ENCODE measurements around the gene TBC1D14.

Gene TBC1D14

DNA sequence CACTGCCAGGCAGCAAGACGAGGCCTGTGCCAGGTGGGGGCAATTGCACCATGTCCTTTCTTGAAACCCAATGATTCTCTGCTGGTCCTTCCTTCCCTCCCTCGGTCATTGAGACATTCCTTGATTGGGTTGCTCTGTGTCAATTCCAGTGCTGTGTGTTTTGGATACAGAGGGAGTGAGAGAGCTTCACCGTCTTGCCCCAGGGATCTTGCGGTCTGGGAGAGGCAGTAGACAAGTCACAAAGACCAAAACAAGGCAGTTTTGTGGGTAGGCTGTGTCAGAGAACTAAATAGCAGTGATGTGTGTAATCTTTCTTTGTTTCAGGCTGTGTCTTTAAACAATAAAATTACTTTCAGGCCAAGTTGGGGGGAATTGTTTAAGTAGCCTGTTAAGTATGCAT is 94.7 kb downstream of the TBC1D14 start:
- no peak for DNase-seq

DNA sequence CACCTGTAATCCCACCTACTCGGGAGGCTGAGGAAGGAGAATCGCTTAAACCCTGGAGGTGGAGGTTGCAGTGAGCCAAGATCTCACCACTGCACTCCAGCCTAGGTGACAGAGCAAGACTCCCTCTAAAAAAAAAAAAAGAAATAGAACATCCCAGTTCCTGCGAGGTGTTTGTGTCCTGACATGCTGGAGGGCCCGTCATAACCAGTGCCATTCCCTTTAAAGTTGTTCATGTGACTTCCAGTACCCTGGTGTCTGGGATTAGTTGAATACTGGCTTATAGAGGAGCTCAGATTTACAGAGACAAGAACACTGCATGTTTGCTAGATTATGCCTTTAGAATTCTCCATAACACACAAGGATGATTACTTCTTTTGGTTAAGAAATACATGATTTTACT is 95.9 kb downstream of the TBC1D14 start:
- DNase-seq, result no peak

DNA sequence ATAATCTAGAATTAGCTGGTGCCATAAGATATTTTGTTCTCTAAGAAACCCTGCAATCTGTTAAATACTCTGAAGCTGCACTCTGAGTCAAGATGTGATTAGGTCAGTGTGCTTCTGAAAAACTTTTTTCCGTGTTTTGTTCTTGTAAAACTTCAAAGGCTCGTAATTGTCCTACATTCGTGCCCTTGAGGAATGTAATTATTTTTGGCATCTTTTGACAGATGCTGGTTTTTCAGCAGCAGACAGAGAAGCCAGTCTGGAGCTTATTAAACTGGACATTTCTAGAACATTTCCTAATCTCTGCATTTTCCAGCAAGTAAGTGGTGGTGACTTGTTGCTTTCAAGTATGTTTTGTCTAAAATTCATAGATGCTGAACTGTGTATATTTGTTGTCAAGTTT is 96.8 kb downstream of the TBC1D14 start:
- no peak for DNase-seq

DNA sequence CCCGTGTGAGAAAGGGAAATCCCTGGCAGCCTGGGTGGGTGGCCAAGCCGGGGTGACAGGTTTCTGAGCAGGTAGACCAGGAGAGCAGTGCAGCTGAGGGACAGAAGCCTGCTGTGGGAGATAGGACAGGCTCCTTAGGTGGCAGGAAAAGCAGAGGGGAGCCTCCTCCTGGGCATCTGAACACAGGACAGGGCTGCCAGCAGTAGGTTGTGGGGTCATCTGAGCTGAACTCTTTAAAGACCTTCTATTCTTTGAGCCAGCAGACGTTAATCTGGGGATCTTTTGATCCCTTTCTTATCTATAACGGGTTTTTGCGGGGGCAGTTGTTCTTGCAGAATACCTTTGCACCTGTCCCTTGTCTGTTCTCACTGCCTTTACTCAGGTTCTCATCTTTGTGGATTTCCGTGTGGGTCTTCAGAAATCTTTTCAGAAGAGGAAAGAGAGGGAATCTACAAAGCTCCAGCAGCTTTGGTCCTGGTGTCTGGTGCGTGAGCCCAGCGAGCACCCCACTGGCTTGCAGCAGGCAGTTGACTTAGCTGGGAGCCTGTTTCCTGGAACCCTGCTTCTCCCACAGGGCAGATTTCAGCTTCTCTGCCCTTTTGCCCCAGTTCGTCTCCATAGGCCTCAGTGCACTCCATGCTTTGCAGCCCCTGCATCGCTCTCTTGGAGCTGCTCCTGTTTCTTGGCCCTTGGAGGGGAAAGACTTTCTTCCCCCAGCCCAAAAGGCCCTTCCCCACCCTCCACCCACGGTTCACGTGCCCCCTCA is 97.7 kb downstream of the TBC1D14 start:
- DNase-seq, result no peak

DNA sequence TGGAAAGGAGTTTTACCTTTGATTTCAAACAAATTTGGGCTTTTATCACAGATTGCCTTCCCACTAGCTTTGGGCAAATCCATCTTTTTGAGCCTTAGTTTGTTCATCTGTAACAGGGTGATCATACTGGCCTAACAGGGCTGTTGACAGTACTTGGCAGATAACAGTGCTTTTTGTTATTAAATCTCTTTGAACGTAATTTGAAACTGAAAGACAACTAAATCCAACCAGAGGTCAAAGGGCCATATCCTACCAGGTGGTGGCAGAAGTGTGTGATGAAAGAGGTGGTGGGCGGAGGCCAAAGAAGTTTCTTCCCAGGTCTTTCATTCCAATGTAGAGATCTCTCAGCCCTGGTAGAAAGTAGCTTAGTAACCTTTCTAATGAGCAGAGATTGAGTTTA is 98.3 kb downstream of the TBC1D14 start:
- DNase-seq, result no peak

DNA sequence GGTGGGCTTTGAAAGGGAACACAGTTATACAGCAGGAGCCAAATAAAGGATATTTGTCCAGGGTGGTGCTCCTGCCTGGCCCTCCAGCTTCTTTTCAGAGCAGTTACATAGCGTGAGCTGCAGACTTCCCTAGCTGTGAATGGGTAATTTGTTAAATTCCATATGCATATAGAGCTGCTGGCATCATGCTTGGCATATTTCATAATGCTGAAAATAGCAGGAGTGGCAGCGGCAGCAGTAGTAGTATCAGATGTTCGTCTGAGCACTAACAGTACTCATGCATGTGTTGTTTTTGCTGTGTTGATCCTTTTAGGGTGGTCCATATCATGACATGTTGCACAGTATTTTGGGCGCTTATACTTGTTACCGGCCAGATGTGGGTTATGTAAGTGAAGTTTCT is 99.9 kb downstream of the TBC1D14 start:
- DNase-seq, result no peak

DNA sequence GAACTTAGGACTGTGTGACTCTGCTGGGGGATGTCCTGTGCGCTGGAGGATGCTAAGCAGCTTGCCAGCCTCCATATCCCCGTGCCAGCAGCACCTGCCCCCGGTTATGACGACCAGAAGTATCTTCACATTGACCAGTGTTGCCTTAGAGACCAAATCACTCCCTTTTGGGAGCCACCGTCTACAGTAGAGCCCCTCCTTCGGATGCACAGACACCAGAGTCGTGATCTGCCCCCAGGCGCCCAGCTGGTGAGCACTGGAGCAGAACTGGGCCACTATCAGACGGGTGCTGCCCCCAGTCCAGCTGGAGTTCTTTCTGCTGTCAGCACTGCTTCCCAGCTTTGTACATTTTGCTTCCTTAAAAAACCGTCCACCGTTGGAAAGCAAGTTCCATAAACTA is 103.5 kb downstream of the TBC1D14 start:
- DNase-seq, result no peak

DNA sequence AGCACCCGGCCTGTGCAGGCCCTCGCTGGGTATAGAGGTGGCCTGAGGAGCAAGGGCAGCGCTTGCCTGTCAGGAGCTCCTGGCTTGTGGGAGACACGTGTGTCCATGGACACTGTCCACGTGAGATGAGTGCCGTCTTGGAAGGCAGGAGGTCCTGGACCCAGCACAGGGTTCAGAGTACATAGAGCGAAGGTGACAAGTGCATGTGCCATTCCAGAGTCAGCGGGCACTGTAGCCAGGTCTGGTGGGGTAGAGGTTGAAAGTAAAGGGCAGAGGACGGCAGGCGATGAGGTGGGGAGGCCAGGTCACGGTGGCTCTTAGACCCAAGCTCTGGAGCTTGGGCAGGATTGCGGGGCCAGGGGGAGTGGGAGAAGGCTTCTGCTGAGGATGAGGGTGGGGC is 105.2 kb downstream of the TBC1D14 start:
- no peak for DNase-seq

DNA sequence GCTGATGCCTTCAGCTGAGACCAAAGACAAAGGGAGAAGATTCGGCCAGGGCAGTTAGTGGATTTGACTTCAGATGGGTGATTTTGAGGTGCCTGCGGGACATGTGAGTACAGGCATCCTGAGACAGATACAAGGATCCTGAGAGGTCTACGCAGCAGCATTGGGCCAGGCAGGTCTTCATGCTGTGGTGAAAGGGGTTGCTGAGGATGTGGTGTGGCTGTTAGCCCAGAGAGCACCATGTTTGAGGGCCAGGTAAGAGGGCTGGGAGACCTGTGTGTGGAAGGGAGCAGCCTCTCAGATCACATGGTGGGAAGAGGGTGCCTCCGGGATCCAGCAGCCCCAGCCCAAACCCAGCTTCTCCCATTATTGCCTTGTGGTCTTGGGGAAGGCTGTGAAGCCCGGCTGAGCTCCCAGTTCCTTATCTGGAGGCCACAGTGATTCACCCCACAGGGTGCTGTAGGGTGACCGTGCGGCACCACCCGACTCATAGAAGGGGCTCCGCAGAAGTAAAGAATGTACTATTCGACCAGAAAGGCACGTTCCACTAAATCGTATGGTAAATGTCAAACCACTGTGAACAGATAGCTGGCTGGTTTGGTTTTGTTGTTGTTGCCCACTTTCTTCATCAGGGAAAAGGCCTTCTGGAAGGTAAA is 105.9 kb downstream of the TBC1D14 start:
- no peak for DNase-seq

DNA sequence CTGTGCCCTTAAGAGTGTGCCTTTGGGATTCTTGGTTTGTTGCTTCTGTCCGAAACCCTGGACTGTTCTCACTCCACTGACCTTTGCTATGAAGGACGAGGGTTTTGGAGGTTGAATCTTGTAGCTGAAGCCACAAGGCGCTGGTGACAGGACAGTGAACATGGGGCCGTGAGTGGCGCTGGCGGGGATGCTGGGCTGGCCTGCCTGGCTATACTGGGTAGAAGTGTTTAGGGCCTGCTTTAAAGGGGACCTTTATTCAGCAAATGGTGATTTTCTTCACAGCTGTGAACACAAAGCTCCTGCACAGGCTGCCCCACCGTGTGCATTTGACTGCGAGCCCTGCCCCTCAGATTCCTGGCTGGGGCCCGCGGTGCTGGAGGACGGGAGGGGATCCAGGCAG is 106.5 kb downstream of the TBC1D14 start:
- no peak for DNase-seq

DNA sequence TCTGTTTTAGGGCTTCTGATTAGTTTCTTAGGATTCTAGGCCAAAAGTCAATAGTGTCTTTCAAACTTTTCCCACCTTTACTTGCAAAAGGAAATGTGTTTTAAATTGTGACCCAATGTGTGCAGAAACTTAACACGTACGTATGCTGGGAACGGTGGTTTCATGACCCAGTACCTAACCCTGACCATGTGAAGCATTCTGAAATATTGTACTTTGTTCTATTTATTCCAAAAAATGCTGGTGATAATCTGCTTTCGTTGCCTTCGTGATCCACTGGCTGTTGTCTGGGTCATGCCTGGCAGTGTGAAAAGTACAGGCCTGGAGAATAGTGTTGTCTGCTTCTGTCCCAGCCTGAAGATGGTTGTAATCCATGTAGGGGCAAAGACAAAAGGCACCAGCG is 106.9 kb downstream of the TBC1D14 start:
- DNase-seq, result no peak

DNA sequence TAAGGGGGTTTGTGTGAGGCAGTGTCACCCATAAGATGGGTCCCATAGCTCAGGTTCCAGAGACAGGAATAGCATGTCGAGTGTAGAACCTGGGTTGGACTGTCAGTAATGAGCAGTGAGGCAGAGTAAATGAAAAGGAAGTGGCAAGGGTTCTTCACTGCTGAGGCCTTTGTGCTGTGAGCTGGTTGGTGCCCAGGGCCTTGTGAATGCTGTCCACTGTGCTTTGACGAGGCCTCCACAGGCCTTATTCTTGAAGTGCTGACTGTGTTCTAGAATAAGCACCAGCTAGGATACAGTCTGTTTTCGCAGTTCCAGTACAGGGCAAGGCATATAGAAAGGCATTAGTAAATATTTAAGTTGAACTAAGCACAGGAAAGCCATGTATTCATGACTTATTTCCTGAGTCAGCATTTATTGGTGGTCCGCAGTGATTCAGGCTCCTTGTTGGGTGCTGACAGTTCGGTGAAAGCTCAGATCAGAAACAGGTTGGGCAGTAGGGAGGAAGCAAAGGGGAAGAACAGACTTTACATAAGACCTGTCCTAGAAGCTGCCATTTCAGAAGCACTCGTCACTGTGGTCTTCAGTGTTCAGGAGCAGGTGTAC is 107.9 kb downstream of the TBC1D14 start:
- DNase-seq, result no peak

DNA sequence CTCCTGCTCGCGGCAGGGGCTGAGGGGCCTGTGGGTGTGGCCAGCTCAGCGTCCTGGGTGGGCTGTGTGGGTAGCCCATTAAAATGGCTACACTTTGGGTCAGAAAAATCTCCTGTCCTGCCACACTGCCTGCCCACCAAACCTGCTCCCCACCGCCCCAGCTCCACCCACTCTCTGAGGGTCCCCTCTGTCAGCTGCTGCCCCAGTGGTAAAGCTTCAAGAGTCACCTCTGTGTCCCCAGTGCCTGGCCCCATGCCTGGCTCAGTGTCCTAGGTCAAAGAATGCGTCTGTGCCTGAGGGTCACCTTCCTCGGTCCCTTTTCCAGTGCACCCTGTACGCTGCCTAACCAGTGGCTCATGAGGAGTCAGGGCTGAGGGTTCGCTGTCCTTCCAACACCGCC is 108.7 kb downstream of the TBC1D14 start:
- no peak for DNase-seq

DNA sequence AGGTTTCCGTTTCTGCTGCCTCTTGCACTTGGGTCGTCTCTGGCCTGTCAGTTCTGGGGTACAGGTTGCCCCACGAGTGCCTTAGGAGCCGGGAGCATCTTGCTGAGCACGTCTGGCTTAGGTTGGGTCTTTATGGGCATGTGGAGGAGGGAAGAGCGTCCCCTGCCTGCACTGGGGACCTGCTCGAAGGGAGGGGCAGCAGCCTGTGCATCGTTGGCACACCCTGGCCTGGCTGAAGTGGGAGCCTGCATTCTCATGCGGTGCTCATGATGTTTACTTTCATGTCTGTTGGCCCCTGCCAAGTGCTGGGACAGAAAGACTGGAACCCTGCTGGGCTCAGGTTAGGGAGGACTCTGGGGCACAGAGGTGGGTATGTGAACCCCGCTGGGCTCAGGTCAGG is 109.7 kb downstream of the TBC1D14 start:
- DNase-seq, result no peak

DNA sequence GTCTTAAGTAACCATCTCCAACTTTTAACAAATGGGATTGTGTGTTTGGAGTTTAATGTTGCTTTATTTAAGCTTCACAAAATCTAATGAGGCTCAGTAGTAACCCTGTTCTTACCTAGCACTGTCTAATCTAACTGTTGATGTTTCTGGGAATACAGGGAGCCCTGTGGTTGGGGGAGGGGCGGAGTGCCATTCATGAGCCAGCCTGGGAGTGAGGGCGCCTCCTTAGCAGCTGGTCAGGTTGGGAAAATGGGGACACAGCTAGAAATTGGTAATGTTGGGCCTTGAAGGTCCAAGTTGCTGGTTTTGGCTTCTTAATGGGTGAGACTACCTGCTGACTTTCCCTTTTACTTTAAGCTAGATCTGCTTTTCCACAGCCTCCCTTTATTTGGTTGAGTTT is 110.7 kb downstream of the TBC1D14 start:
- no peak for DNase-seq

DNA sequence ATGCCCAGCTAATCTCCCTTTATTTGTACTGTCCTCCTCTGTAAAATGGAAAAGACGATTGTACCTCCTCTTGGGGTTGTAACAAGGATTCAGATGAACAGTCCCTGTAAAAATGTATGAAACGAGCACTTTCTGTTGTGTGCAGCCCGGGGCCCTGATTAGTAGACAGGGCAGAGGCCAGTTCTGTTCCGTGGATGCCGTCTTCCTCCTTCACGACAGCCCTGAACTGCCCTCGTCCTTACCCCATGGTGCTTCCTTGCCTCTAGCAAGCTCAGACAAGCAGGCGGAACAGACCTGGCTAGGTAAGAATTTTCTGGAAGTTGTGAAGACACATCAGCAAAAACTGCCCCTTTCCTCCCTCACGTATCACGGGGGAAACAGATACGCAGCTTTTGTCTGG is 111.2 kb downstream of the TBC1D14 start:
- DNase-seq, result no peak

DNA sequence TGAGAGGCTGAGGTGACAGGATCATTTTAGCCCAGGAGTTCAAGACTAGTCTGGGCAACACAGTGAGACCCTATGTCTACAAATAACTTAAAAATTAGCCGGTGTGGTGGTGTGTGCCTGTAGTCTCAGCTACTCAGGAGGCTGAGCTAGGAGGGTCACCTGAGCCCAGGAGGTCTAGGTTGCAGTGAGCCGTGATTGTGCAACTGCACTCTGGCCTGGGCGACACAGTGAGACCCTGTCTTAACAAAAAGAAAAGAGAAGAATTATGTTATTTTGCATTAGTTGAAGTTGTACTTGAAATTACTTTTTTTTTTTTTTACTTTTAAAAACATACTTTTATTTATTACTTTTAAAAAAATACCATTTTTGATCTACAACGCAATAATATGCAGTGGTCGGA is 111.7 kb downstream of the TBC1D14 start:
- no peak for DNase-seq

DNA sequence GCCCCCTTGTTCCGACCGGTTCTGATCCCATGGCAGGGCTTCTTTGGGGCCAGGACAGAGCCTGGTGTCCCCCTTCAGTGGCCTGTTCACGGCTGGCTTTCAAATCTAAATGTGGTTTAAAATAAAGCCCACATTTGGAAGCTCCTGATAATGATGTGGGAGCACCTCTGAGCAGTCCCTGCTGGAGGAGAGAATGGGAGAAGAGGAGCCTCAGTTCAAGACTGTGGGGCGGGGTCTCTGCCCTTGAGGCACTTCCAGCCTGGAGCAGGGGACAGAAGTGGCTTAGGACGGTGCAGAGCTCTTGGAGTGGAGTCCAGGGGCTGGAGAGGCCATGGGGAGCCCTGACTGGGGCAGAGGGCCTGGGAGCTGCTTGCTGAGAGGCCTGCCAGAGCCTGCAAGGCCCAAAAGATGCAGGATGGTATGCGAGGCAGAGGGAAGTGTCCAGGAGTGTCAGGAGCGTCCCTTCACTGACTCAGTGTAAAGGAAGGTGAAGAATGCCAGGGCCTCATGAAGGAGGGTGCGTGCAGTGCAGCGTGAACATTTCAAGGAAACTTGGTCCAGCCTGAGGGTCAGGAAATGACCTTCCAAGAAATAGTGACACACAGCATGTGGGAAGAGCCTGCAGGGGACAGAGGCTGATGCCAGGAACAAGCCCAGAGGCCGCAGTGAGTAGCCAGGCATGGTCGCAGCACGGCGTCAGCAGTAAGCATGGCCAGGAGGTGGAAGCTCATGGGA is 112.5 kb downstream of the TBC1D14 start:
- no peak for DNase-seq

DNA sequence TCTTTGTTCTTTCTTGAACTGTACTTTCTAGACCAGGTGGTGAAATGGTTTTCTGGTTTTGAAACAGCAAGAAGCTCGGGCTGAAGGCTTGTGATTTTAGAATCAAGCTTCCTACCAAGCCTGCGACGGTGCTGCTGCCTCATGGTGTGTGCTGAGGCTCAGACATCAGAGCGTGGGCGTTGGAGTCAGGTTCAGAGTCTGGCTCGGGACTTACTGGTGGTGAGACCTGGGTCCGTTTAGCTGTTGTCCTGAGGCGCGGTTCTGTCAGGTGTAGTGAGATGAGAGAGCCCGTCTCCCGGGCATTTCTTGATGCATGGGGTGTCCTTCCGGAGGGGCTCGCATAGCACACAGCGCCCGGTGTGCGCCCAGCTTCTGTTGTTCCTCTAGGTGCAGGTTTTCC is 113.9 kb downstream of the TBC1D14 start:
- no peak for DNase-seq

DNA sequence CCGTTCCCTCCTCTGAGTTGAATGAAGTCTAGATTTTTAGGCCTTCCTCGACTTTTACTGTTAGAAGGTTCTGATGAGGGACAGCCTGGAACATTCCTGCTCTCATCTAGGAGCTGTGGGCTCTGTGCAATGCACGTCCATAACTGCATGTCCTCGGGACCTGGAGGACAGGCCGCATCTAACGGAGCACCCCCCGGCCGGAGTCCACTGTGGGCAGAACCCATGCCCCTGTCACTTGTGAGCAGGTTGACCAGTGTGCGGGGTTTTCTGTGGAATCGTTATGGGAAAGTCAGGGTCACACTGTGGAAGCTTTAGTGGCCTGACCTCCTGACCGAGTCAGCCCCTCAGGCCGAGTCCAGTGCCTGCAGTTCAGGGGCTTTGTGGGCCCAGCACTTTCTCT is 114.3 kb downstream of the TBC1D14 start:
- DNase-seq, result no peak

DNA sequence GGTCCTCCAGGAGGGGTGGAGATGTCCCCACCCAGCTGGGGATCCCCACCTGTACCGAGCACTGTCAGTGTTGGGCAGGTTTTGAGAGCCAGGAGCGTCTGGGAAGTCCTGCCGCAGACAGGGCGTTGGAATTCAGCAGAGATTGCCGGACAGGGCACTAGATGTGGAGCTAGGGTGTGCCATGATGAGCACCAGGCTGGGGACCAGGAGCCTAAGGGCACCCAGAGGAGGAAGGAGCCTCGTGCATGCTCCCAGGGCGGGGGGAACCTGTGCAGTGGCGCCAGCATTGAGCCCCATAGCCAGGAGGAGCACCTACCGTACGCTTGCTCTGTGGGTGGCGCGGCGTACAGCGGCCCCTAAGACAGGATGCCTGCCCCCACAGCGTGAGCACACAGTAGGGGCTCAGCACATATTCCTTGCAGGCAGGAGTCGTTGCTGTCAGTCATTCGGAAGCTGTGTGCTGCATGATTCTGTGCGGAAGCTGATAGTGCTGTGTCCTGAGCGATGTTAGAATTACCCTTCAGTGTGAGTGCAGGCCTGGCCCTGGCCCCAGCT is 114.8 kb downstream of the TBC1D14 start:
- DNase-seq, result no peak

DNA sequence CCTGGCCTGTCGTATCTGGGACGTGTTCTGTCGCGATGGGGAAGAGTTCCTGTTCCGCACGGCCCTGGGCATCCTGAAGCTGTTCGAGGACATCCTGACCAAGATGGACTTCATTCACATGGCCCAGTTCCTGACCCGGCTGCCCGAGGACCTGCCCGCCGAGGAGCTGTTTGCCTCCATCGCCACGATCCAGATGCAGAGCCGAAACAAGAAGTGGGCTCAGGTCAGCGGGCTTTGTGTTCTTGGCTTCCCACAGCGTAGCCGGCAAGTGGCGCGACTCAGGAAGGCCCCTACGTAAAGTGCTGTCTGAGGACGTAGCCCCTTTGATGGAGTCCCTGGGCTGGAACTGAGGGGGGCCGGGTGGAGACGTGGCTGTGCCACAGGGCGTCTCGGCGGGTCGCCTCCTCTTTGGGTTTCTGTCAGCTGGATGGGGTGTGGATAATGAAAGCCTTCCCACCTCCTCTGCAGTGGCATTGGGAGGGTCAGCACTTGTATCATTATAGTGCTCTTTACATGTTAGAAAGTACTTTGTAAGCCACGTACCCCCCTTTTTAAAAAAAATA is 115.5 kb downstream of the TBC1D14 start:
- DNase-seq, result no peak

DNA sequence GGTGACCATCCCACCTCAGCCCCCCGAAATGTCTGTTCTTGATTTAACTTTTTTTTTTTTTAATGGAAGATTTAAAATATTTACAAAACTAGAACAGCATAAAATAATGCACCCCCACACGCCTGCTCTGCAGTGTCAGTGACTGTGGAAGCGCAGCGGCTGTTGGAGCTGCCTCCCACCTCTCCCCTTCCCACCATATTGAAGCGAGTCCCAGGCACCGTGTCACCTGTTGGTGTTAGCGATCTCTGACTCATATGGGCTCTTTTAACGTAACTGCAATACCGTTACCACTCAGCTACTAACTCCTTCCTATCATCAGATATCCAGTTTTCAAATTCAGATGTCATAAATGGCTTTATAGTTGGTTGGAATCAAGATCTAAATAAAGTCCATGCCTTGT is 116.5 kb downstream of the TBC1D14 start:
- DNase-seq, result no peak

Measured in NCI-H1930 (cell line).